ENCODE results near the gene KCNIP1.

DNA sequence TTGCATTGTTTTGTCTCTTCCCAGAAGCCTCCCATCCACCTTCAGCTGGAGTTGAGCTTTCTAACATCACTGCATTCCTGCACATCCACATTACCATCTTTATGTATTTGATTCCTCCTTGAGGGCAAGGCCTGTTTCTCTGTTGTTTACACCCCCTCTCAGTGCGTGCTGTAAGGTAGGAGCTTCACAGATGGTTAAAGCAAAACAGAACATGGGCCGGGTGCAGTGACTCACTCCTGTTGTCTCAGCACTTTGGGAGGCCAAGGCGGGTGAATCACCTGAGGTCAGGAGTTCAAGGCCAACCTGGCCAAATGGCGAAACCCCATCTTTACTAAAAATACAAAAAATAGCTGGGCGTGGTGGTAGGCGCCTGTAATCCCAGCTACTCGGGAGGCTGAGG lies 110.9 kb downstream of the KCNIP1 start:
- TF ChIP-seq POLR2A (IDR thresholded peaks at IDR 0.05): no peak
- TF ChIP-seq, protein P1, sequence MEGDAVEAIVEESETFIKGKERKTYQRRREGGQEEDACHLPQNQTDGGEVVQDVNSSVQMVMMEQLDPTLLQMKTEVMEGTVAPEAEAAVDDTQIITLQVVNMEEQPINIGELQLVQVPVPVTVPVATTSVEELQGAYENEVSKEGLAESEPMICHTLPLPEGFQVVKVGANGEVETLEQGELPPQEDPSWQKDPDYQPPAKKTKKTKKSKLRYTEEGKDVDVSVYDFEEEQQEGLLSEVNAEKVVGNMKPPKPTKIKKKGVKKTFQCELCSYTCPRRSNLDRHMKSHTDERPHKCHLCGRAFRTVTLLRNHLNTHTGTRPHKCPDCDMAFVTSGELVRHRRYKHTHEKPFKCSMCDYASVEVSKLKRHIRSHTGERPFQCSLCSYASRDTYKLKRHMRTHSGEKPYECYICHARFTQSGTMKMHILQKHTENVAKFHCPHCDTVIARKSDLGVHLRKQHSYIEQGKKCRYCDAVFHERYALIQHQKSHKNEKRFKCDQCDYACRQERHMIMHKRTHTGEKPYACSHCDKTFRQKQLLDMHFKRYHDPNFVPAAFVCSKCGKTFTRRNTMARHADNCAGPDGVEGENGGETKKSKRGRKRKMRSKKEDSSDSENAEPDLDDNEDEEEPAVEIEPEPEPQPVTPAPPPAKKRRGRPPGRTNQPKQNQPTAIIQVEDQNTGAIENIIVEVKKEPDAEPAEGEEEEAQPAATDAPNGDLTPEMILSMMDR (IDR thresholded peaks at IDR 0.05): no peak

Data from heart left ventricle (tissue), 13 donors.